SJSA1 (cell line): ENCODE data around the gene SH3GL3. TPM values are rescaled to one million over a fixed set of nuclear protein-coding genes. Genes with fewer than 3 reads are reported as not detected.

Experiments used
- DNase-seq, 2 experiments: peaks; one replicate each; pipeline ENCODE4 v3.0.0-alpha.2; 2015 to 2020; ENCODE audit warnings: low spot score in 2 of 2, low read depth in 1 of 2
- H3K27ac ChIP-seq: fragments of 250-450 bp; sonication (Bioruptor Pico); 2 replicates; pipeline ENCODE4 v1.5.1; 2020; ENCODE audit warnings: mild to moderate bottlenecking, moderate library complexity
- H3K27me3 ChIP-seq: fragments of 250-450 bp; sonication (Bioruptor Pico); replicated peaks from 2 replicates; pipeline ENCODE4 v1.5.1; 2020; ENCODE audit warnings: mild to moderate bottlenecking, moderate library complexity
- H3K36me3 ChIP-seq: fragments of 250-450 bp; sonication (Bioruptor Pico); 2 replicates; pipeline ENCODE4 v1.5.1; 2020; ENCODE audit warnings: mild to moderate bottlenecking
- H3K4me1 ChIP-seq: fragments of 250-450 bp; sonication (Bioruptor Pico); replicated peaks from 2 replicates; pipeline ENCODE4 v1.6.1; 2021; ENCODE audit warnings: mild to moderate bottlenecking
- H3K4me3 ChIP-seq: fragments of 250-450 bp; sonication (Bioruptor Pico); 2 replicates; pipeline ENCODE4 v1.5.1; 2020; ENCODE audit warnings: mild to moderate bottlenecking
- H3K9me3 ChIP-seq: fragments of 250-450 bp; sonication (Bioruptor Pico); replicated peaks from 2 replicates; pipeline ENCODE4 v1.5.1; 2020; ENCODE audit warnings: mild to moderate bottlenecking
- total RNA-seq: library from RNA; depleted of rRNA; stranded (reverse); fragments of >200 nt; shearing (Covaris generic); gene quantifications from 2 replicates; pipeline ENCODE4 v1.2.3, GENCODE V29; 2014

SH3GL3 gene
- total RNA-seq, 1 experiment from 2014 or later = 0.66 TPM

DNA sequence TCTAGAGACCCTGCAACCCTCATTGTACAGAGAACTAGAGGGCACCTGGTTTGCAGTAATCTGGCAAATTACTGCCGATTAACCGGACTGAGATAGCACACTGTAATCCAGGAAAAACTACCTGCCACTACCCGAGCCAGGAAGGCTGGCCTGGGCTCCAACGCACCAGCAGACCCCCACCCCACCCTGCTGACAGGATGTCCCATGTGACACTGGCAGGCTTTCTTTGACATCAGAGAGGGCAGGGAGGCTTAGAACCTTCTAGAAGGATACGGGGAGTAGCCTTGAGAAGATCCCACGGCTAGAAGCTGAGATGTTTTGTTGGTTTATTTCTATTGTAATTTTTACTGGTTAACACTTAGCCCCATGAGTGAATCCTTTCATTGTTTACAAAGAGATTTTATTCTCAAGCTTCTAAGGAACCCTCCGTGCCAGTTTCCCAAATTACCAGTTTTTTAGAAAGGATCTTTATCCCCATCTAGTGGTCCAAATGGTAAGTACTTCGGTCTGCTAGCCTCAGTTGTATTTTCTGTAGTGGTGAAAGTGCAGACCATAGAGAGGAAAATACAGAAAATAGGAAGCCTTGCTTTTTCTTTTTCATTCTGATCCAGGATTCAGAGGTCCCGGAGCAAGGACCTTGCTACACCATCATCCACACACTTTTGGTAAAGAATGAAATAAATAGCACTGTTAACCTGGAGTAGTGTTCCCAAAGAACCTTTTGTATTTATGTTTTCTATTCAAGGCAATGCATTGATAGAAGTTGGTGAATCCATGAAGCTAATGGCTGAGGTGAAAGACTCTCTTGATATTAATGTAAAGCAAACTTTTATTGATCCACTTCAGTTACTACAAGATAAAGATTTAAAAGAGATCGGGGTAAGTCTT is 124.9 kb downstream of the SH3GL3 start:
- Histone ChIP-seq H3K4me3 (no peak overlapping the region), H3K9me3 (no peaks in the 10 kb centered on the region; the same call in 1 of the 2 replicates), H3K27ac (no peak overlapping the region), H3K27me3 (no peaks in the 10 kb centered on the region), H3K4me1 (no peaks in the 10 kb centered on the region), H3K36me3 (no peaks in the 10 kb centered on the region)
- DNase-seq = peak in 1 of 2 experiments; percentile 22

DNA sequence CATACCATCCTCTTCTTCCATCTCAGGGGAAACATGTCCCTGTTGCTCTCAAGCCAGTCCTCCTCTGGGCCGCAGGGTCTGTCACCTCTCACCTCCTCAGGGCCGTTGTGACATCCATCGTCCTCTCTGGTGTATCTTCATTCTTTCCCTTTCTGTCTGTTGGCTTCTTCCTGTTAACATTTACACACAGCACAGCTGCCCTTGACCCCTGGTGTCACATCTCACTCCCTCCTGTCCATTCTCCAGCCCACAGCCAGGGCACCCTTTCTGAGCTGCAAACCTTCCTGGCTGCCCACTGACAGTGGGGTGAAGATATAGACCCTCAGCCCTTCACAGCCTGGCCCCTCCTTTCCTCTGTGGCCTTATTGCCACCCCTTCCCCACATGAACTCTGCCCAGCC is 127.2 kb downstream of the SH3GL3 start:
- Histone ChIP-seq H3K9me3 (no peaks in the 10 kb centered on the region; the same call in 1 of the 2 replicates), H3K4me1 (no peaks in the 10 kb centered on the region), H3K36me3 (no peaks in the 10 kb centered on the region), H3K4me3 (no peak overlapping the region), H3K27ac (no peak overlapping the region), H3K27me3 (no peaks in the 10 kb centered on the region)
- no peak for DNase-seq

DNA sequence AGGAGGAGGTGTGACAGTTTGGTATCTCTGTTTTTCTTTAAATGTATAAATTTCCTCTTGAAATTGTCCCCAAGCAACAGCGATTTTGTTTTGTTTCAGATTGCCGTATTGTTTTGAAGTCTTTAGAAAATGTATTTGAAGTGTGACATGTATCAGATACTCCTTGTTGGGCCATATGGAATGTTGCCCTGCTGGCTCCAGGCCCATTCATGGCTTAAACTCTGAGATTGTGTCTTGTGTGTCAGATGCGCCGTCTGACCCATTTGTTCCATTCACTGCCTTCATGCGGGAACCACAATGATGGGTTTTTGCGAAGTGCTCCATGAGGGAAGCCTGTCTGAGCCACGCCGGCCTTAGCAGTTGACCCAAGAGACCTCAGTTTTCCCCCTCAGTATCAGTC is 131.6 kb downstream of the SH3GL3 start:
- Histone ChIP-seq H3K27ac (no peak overlapping the region), H3K4me3 (no peak overlapping the region), H3K27me3 (no peaks in the 10 kb centered on the region), H3K36me3 (no peaks in the 10 kb centered on the region), H3K4me1 (no peaks in the 10 kb centered on the region), H3K9me3 (no peaks in the 10 kb centered on the region; the same call in 1 of the 2 replicates)
- no peak for DNase-seq

DNA sequence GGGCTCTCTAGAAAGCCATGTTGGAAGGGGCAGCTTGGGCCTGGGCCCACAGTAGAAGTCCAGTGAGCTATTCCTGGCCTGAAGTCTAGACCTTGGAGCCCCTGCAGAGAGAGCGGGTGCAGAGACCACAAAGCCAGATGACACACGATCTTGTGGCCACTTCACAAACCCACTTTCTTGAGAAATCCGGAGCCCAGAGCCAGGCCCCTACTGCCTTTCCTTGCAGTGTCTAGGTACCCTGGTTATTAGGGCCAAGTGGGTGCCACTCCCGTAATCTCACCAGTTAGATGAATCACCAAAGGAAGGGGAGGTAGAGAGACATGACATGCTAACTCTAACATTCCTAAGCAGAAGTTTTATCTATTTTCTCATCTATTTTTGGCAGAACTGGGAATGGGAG is 134.2 kb downstream of the SH3GL3 start:
- Histone ChIP-seq H3K36me3 (no peaks in the 10 kb centered on the region), H3K27ac (no peak overlapping the region)
- no peak for DNase-seq

DNA sequence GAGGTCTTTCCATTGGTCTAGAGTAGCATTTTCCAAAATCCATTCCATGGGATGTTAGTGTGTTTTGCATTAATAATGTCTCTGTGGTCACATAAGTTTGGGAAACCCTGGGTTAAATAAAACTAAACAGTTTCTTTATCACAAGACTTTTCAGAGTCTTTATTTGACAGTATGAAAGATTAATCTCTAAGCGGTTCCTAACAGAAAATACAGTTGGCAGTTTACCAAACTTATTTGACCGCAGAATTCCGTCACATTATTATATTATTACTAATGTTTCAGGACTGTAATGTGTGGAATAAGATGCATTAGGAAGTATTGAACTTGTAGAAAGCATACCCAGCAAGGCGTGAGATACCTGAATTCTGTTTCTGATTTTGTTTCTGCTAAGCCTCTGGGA is 135.2 kb downstream of the SH3GL3 start:
- no peak for DNase-seq
- Histone ChIP-seq H3K36me3 (no peaks in the 10 kb centered on the region), H3K4me3 (no peak overlapping the region), H3K9me3 (no peaks in the 10 kb centered on the region), H3K27ac (no peak overlapping the region), H3K27me3 (no peaks in the 10 kb centered on the region), H3K4me1 (no peaks in the 10 kb centered on the region)

More for the DNA sequence above, 134.2 kb downstream of the SH3GL3 start:
- H3K27me3 ChIP-seq = no peaks in the 10 kb centered on the region
- no peaks in the 10 kb centered on the region for H3K4me1 ChIP-seq
- H3K9me3 ChIP-seq = no peaks in the 10 kb centered on the region; the same call in 1 of the 2 replicates
- no peak overlapping the region for H3K4me3 ChIP-seq

DNA sequence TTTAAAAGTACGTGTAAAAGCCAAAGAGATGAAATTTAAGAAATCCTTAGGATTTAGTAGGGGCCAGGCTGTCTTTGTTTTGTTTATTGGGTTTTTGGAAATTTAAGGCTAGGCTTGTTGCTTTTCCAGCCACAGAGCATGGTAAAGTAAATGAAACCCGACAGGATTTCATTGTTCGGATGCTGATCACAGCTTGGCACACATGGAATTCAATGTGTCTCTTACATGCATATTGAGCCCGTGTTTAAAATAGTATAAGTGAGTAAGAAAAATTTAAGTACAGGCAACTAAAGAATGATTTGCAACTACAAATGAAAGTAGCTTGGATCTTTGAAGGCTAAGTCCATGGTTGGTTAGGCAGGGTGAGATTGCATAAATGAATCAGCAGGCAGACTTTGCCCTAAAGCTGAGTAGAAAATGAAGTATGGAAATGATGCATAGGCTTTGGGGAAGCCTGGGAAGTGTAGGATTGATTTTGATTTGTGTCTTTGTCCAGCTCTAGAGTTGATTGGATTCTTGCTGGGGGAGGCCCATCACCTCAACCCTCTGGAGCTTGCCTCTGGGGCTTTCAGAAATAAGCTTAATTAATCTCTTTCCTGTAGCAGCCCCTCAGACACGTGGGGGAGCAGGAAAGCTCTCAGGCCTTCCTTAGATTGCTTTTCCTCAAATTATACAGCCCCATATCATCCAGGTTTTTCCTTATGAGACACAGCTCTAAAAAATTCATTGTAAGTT is 138.6 kb downstream of the SH3GL3 start:
- no peak overlapping the region for H3K4me3 ChIP-seq
- no peaks in the 10 kb centered on the region for H3K27me3 ChIP-seq
- no peak overlapping the region for H3K27ac ChIP-seq
- DNase-seq = no peak
- no peaks in the 10 kb centered on the region for H3K36me3 ChIP-seq
- no peaks in the 10 kb centered on the region for H3K4me1 ChIP-seq
- H3K9me3 ChIP-seq = no peaks in the 10 kb centered on the region

DNA sequence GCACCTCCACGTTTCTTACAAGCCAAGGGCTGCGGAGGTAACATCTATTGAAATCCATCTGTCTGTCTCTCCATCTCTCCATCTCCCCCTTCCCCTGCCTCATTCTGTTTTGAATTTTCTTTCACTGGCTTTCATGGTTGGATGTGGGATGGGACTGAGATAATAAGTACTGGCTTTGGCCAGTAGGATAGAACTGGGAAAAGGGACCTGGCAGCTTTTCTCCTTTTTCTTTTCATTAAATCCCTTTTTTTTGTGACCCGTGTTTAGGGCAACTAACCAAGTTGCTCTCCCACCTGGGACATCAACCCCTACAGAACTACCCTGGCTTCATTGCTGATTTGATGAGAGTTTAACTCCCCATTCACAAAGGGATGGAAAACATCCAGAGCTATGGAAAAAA is 139.9 kb downstream of the SH3GL3 start:
- H3K4me3 ChIP-seq = no peak overlapping the region
- no peaks in the 10 kb centered on the region for H3K9me3 ChIP-seq
- H3K27ac ChIP-seq = no peak overlapping the region
- H3K27me3 ChIP-seq = no peaks in the 10 kb centered on the region
- no peaks in the 10 kb centered on the region for H3K4me1 ChIP-seq
- H3K36me3 ChIP-seq = no peaks in the 10 kb centered on the region
- DNase-seq = no peak

DNA sequence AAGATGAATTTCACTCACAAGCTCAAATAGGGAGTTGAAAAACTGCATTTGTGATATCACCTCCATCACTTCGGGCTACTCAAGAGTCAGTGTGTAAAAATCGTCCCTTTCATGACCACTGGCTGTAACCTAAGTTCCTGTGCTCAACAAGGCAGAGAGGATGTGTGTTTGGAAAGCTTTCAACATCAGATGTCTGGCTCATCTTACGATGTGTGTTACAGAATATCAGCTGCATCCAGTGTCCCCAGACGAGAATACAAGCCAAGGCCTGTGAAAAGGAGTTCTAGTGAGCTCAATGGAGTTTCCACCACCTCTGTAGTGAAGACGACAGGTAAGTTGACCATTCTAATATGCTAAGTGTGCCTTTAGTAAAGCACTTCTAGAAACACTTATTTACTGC is 141.3 kb downstream of the SH3GL3 start:
- Histone ChIP-seq H3K27ac (no peak overlapping the region), H3K27me3 (no peaks in the 10 kb centered on the region), H3K4me3 (no peak overlapping the region), H3K4me1 (no peaks in the 10 kb centered on the region), H3K36me3 (no peaks in the 10 kb centered on the region), H3K9me3 (no peaks in the 10 kb centered on the region)
- no peak for DNase-seq

DNA sequence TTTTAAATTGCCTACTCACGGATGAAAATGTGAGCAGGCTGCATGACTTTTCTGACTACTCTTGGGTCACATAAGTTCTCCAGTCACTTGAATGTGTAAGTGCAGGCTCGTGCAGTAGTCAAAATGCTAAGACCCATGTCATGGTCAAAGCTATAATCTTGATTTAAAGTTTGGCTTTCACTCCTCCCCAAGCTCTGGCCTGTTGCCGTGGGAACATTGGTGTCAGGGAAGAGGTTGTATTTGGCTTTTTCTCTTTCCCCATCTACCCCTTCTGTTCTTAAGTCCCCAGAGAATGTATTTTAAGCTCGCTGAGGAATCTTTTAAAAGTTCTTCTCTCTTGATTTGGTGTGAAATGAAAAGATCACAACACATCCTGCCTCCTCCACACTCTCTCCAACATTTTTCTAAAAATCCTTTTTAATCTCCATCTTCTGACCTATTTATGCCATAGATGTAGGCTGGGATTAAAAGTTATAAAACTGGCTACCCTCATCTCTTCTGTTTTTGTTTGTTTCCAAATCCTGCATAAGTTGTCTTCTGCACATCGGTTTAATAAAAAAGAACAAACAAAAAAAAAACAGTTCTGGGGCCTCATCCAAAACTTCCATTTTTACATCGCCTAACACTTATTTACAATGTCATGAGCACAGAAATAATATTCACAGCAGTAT is 145.4 kb downstream of the SH3GL3 start:
- Histone ChIP-seq H3K4me1 (no peaks in the 10 kb centered on the region), H3K27me3 (no peaks in the 10 kb centered on the region)

DNA sequence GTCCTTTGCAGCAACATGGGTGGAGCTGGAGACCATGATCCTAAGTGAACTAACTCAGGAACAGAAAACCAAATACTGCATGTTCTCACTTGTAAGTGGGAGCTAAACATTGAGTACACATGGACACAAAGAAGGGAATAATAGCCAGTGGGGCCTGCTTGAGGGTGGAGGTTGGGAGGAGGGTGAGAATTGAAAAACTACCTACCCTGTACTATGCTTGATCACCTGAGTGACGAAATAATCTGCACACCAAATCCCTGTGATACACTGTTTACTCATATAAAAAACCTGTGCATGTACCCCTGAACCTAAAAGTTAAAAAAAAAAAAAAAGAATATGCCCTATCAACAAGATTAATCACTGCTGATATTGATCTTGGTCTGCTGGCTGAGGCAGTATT is 148.1 kb downstream of the SH3GL3 start:
- Histone ChIP-seq H3K9me3 (peaks cover 2% of the 10 kb centered on the region; the same call in 1 of the 2 replicates), H3K4me1 (no peaks in the 10 kb centered on the region), H3K36me3 (no peaks in the 10 kb centered on the region), H3K4me3 (no peak overlapping the region), H3K27ac (no peak overlapping the region), H3K27me3 (no peaks in the 10 kb centered on the region)
- DNase-seq = no peak

More for the DNA sequence above, 145.4 kb downstream of the SH3GL3 start:
- Histone ChIP-seq H3K27ac (no peak overlapping the region), H3K4me3 (no peak overlapping the region), H3K9me3 (peaks cover 2% of the 10 kb centered on the region; the same call in 1 of the 2 replicates), H3K36me3 (no peaks in the 10 kb centered on the region)
- DNase-seq = no peak

DNA sequence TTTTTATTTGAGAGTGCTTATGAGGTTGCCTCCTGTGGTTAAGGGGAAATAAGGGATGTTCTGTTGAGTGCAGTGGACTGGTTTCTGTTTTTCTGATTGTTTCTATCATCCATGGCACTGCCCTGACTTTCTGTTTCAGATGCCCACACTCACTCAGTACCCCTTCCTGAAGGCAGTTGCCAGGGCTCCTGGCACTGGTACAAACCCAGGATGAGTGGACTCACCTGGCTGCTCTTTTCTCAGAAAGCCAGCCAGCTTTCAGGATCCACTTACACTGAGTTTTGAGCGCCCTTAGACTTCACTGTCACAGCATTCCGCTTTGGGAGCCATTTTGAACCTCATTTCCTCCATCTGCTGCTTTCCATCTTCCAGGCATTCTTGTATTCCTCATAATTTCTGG is 150.9 kb downstream of the SH3GL3 start:
- peaks cover 2% of the 10 kb centered on the region; the same call in 1 of the 2 replicates for H3K9me3 ChIP-seq
- no peak overlapping the region for H3K27ac ChIP-seq
- no peaks in the 10 kb centered on the region for H3K27me3 ChIP-seq
- no peaks in the 10 kb centered on the region for H3K36me3 ChIP-seq
- DNase-seq = no peak
- H3K4me3 ChIP-seq = no peak overlapping the region
- H3K4me1 ChIP-seq = no peaks in the 10 kb centered on the region

DNA sequence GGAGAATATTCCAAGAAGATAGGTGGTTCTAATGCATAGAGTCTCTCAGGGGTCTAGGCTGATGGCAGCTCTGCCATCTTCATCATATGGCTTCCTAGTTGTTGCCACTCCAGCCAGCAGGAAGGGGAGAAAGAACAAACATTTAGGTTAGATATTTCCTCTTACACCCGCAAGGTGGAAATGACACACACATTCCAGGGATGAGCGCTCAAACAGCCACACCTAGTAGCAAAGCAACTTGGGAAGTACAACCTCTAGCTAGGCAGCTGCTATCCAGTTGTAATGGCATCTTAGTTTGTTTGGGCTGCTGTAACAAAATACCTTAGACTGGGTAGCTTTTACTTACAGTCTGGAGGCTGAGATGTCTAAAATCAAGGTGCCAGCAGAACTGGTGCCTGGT is 154.9 kb downstream of the SH3GL3 start:
- Histone ChIP-seq H3K4me1 (no peaks in the 10 kb centered on the region), H3K9me3 (no peaks in the 10 kb centered on the region; the same call in 1 of the 2 replicates), H3K4me3 (no peak overlapping the region), H3K27ac (no peak overlapping the region), H3K27me3 (no peaks in the 10 kb centered on the region), H3K36me3 (no peaks in the 10 kb centered on the region)
- DNase-seq = no peak

DNA sequence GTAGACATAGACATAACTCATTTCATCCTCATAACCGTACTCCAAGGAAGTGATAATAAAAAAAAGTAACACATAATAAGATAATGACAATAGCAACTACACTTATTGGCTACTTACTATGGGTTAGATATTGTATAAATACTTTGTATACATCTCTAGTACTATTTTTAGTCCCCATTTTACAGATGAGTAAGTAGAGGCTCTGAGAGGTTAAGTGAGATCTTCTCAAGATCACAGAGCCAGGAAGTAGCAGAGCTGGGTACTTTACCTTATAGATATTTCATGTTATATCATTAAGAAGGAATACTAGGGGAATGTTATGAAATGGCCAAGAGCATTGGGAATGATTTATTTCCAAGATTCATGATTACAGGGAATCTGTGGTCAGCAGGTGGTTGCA is 157.4 kb downstream of the SH3GL3 start:
- H3K4me1 ChIP-seq = no peaks in the 10 kb centered on the region
- H3K9me3 ChIP-seq = no peaks in the 10 kb centered on the region
- H3K27me3 ChIP-seq = no peaks in the 10 kb centered on the region
- no peaks in the 10 kb centered on the region for H3K36me3 ChIP-seq
- no peak overlapping the region for H3K4me3 ChIP-seq
- DNase-seq = no peak
- no peak overlapping the region for H3K27ac ChIP-seq
